IMR-90 (cell line): ENCODE results near the gene PTPRG. TPM values are rescaled to one million over a fixed set of nuclear protein-coding genes. Genes with fewer than 3 reads are reported as not detected.

Source experiments
- ATAC-seq: fragments of 200-7000 bp; cut with Tn5 transposase; 2 replicates; pipeline ENCODE4 v1.9.1; 2020; ENCODE audit warnings: low read depth, mild to moderate bottlenecking, moderate library complexity
- BruUV-seq: library from RNA; stranded (reverse); fragments of 400-500 nt; replicated peaks from 2 replicates; lab custom pipeline; 2021; lab: Mats Ljungman, UMichigan
- CTCF ChIA-PET: fragments of 300-600 bp; formaldehyde crosslinking; extraction: SDS; loops from one replicate; lab custom pipeline; 2021; ENCODE audit warnings: antibody characterized with exemption; lab: Yijun Ruan, JAX
- POLR2A ChIA-PET: fragments of 300-600 bp; sonication (Branson Sonifier 250); formaldehyde crosslinking; loops from one replicate; lab custom pipeline; 2022; ENCODE audit warnings: antibody characterized with exemption; ENCODE audit not compliant: unreplicated experiment; lab: Charles Lee
- DNase-seq: peaks from one replicate; pipeline ENCODE4 v3.0.0; 2013
- H2AFZ ChIP-seq: replicated peaks from 2 replicates; pipeline ENCODE3; 2013; ENCODE audit warnings: low read length, mild to moderate bottlenecking; ENCODE audit not compliant: poor library complexity
- H2AK5ac ChIP-seq: 2 replicates; pipeline ENCODE4 v1.6.1; 2013; ENCODE audit warnings: low read depth, low read length, inconsistent platforms
- H2AK9ac ChIP-seq: replicated peaks from 2 replicates; pipeline ENCODE3; 2013; ENCODE audit warnings: mild to moderate bottlenecking, low read depth, low read length, moderate library complexity; ENCODE audit not compliant: poor library complexity
- H2BK120ac ChIP-seq: 2 replicates; pipeline ENCODE4 v1.6.1; 2013; ENCODE audit warnings: low read depth, low read length, inconsistent platforms
- H2BK15ac ChIP-seq: 3 replicates; pipeline ENCODE4 v1.6.1; 2013; ENCODE audit warnings: low read depth, low read length, inconsistent platforms
- H2BK20ac ChIP-seq: 2 replicates; pipeline ENCODE4 v1.6.1; 2013; ENCODE audit warnings: low read depth, mild to moderate bottlenecking, inconsistent platforms, low read length, moderate library complexity
- H2BK5ac ChIP-seq: 2 replicates; pipeline ENCODE4 v1.6.1; 2013; ENCODE audit warnings: mild to moderate bottlenecking, low read depth, low read length, inconsistent platforms; ENCODE audit not compliant: poor library complexity, severe bottlenecking
- H3K14ac ChIP-seq: replicated peaks from 2 replicates; pipeline ENCODE4 v1.6.1; 2013; ENCODE audit warnings: low read depth, low read length, inconsistent platforms
- H3K18ac ChIP-seq: 2 replicates; pipeline ENCODE4 v1.6.1; 2013; ENCODE audit warnings: low read depth, low read length, control low read depth
- H3K23ac ChIP-seq: 2 replicates; pipeline ENCODE4 v1.6.1; 2013; ENCODE audit warnings: low read depth, low read length, inconsistent platforms
- H3K27ac ChIP-seq: 2 replicates; pipeline ENCODE4 v1.5.1; 2013; ENCODE audit warnings: mild to moderate bottlenecking, control low read depth, low read length; ENCODE audit not compliant: insufficient read depth
- H3K27me3 ChIP-seq: 2 replicates; pipeline ENCODE4 v1.6.1; 2013; ENCODE audit warnings: low read length; ENCODE audit not compliant: control insufficient read depth, insufficient read depth
- H3K36me3 ChIP-seq: 2 replicates; pipeline ENCODE4 v1.6.1; 2013; ENCODE audit warnings: low read length, mixed read lengths; ENCODE audit not compliant: control insufficient read depth, insufficient read depth
- H3K4ac ChIP-seq: 2 replicates; pipeline ENCODE4 v1.6.1; 2013; ENCODE audit warnings: low read depth, low read length, inconsistent platforms
- H3K4me1 ChIP-seq: 2 replicates; pipeline ENCODE4 v1.6.1; 2013; ENCODE audit warnings: low read length, mixed read lengths; ENCODE audit not compliant: control insufficient read depth, insufficient read depth
- H3K4me2 ChIP-seq: 2 replicates; pipeline ENCODE4 v1.6.1; 2013; ENCODE audit warnings: low read depth, mild to moderate bottlenecking, control low read depth, low read length, moderate library complexity
- H3K4me3 ChIP-seq: 2 replicates; pipeline ENCODE4 v1.5.1; 2013; ENCODE audit warnings: low read depth, mild to moderate bottlenecking, control low read depth, low read length, moderate library complexity; ENCODE audit not compliant: insufficient read depth
- H3K56ac ChIP-seq: 2 replicates; pipeline ENCODE4 v1.6.1; 2013; ENCODE audit warnings: low read length, inconsistent platforms; ENCODE audit not compliant: insufficient read depth; ENCODE audit errors: extremely low read depth
- H3K79me1 ChIP-seq, 2 experiments: 2 replicates each; pipeline ENCODE4 v1.6.1; 2013; ENCODE audit warnings: low read length in 2 of 2, inconsistent platforms in 1 of 2, low read depth in 1 of 2
- H3K9ac ChIP-seq: 2 replicates; pipeline ENCODE4 v1.6.1; 2013; ENCODE audit warnings: low read depth, low read length, control low read depth
- H3K9me1 ChIP-seq: 2 replicates; pipeline ENCODE4 v1.6.1; 2013; ENCODE audit warnings: low read length, inconsistent platforms; ENCODE audit not compliant: insufficient read depth
- H3K9me3 ChIP-seq: 2 replicates; pipeline ENCODE4 v1.6.1; 2013; ENCODE audit warnings: low read length; ENCODE audit not compliant: control insufficient read depth, insufficient read depth
- H4K20me1 ChIP-seq: 2 replicates; pipeline ENCODE4 v1.6.1; 2013; ENCODE audit warnings: low read length, inconsistent platforms; ENCODE audit not compliant: insufficient read depth
- H4K5ac ChIP-seq: 2 replicates; pipeline ENCODE4 v1.6.1; 2013; ENCODE audit warnings: mild to moderate bottlenecking, low read depth, low read length, control low read depth
- H4K8ac ChIP-seq, 2 experiments: 2 replicates each; pipeline ENCODE4 v1.6.1; 2013; ENCODE audit warnings: low read depth in 2 of 2, low read length in 2 of 2, control low read depth in 1 of 2, inconsistent platforms in 1 of 2
- H4K91ac ChIP-seq: 2 replicates; pipeline ENCODE4 v1.6.1; 2013; ENCODE audit warnings: low read depth, low read length, inconsistent platforms; ENCODE audit not compliant: insufficient read depth
- BHLHE40 ChIP-seq: fragments of 150-350 bp; IDR thresholded peaks from 2 replicates; pipeline ENCODE4 v1.6.1; 2016; ENCODE audit warnings: mild to moderate bottlenecking, low read depth, low read length
- CEBPB ChIP-seq: IDR thresholded peaks from 2 replicates; pipeline ENCODE4 v1.6.1; 2012; ENCODE audit warnings: low read depth, low read length, improper control_type of control experiment
- CHD1 ChIP-seq: IDR thresholded peaks from 2 replicates; pipeline ENCODE4 v1.6.1; 2012; ENCODE audit warnings: low read depth, low read length, improper control_type of control experiment
- MAFK ChIP-seq: IDR thresholded peaks from 2 replicates; pipeline ENCODE4 v1.6.1; 2012; ENCODE audit warnings: low read depth, low read length, improper control_type of control experiment
- MAZ ChIP-seq: IDR thresholded peaks from 2 replicates; pipeline ENCODE4 v1.6.1; 2012; ENCODE audit warnings: low read depth, mild to moderate bottlenecking, low read length, improper control_type of control experiment, moderate library complexity, borderline replicate concordance
- NFE2L2 ChIP-seq: fragments of 150-350 bp; IDR thresholded peaks from 2 replicates; pipeline ENCODE4 v1.6.1; 2016; ENCODE audit warnings: low read depth, mild to moderate bottlenecking, low read length
- RAD21 ChIP-seq: IDR thresholded peaks from 2 replicates; pipeline ENCODE4 v1.6.1; 2012; ENCODE audit warnings: low read length, improper control_type of control experiment
- RCOR1 ChIP-seq: IDR thresholded peaks from 2 replicates; pipeline ENCODE4 v1.6.1; 2012; ENCODE audit warnings: mild to moderate bottlenecking, low read length, improper control_type of control experiment; ENCODE audit not compliant: insufficient replicate concordance
- SMC3 ChIP-seq: fragments of 150-350 bp; IDR thresholded peaks from 2 replicates; pipeline ENCODE4 v1.6.1; 2016; ENCODE audit warnings: low read depth, mild to moderate bottlenecking, antibody characterized with exemption, low read length, moderate library complexity
- WGBS, 2 experiments: methylation state at CpG; one replicate each; pipeline versions ENCODE4 v1.1.5 to v1.1.7; 2013; ENCODE audit warnings: missing lambda C conversion rate in 2 of 2; ENCODE audit not compliant: insufficient read length in 1 of 2; ENCODE audit errors: extremely low coverage in 2 of 2; 5-methylcytosine and 5-hydroxymethylcytosine counted together
- dilution Hi-C: fragments of 300-500 bp; cut with HindIII; formaldehyde crosslinking; loops from one replicate; pipeline ENCODE4 v1.14.3; 2018; ENCODE audit warnings: low sequenced_read_pairs; ENCODE audit not compliant: unreplicated experiment
- in situ Hi-C: fragments of 300-500 bp; cut with MboI; formaldehyde crosslinking; loops from 3 replicates; pipeline ENCODE4 v1.14.3; 2019; ENCODE audit warnings: low sequenced_read_pairs, inconsistent platforms, mixed read lengths
- intact Hi-C: fragments of 100-400 bp; cut with micrococcal nuclease; formaldehyde crosslinking; loops from 2 replicates; pipeline ENCODE4 v1.10.0; 2022
- polyA plus RNA-seq, 3 experiments: library from polyadenylated mRNA; depleted of rRNA; stranded (reverse); fragments of >200 nt; gene quantifications; 2 replicates each; pipeline ENCODE4 v1.2.3, GENCODE V29; 2012; ENCODE audit warnings: low replicate concordance in 1 of 3
- total RNA-seq: library from RNA; depleted of rRNA; stranded (reverse); fragments of >200 nt; gene quantifications from 2 replicates; pipeline ENCODE4 v1.2.3, GENCODE V29; 2012

Gene PTPRG
- total and polyA plus RNA-seq, 2 of the 4 experiments (the other 2 are of a cell fraction): 7.7 to 31.0 TPM

DNA sequence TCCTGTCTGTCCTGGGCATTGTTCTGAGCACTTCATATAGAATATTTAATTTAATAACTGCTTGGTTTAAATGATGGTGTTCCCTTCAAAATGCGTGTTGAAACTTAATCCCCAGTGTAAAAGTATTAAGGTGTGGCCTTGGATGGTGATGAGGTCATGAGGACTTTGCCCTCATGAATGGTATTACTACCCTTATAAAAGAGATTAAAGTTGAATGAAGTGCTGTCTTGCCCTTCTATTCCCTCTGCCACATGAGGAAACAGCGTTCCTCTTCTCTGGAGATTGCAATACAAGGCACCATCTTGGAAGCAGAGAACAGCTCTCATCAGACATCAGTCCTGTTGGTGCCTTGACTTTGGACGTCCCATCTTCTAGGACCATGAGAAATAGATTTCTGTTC, 374.4 kb downstream of the PTPRG start:
- no peak overlapping the region for H3K4me2 ChIP-seq
- 0 out of 2 replicates have a peak, but pooled peaks cover 2% of the 10 kb centered on the region for H3K9me1 ChIP-seq
- in situ Hi-C loops (no loop called here), dilution Hi-C loops (no loop called here), intact Hi-C loops (loop anchor here (5.0 kb wide), 1 partner anchor 374 kb away; the partner anchor contains the start of gene PTPRG)
- no peak overlapping the region for H2AFZ ChIP-seq
- H2BK5ac ChIP-seq: no peak overlapping the region
- H2AK5ac ChIP-seq: no peak overlapping the region
- no peak overlapping the region for H3K27ac ChIP-seq
- no peak overlapping the region for H2BK20ac ChIP-seq
- no peaks in the 10 kb centered on the region for H3K36me3 ChIP-seq
- H3K4me1 ChIP-seq: no peaks in the 10 kb centered on the region
- H4K5ac ChIP-seq: no peak overlapping the region
- no peak overlapping the region for H3K14ac ChIP-seq
- no peak overlapping the region for H4K8ac ChIP-seq
- no peak overlapping the region for H2BK15ac ChIP-seq
- no peak overlapping the region for H3K4me3 ChIP-seq
- WGBS, 2 experiments: 100% methylated on average over 1 of the region's 3 CpGs; no CpG with 5 or more reads in 1 of the 2 experiments
- no peak overlapping the region for H3K18ac ChIP-seq
- no TSS peak for BruUV-seq
- no peaks in the 10 kb centered on the region for H3K27me3 ChIP-seq
- ATAC-seq (no peak), DNase-seq (no peak)
- no peak overlapping the region for H4K91ac ChIP-seq
- no peak overlapping the region for H3K9ac ChIP-seq
- H3K56ac ChIP-seq: no peak overlapping the region
- POLR2A ChIA-PET: no interaction called here
- 0 out of 2 replicates have a peak, but pooled peaks cover 4% of the 10 kb centered on the region for H4K20me1 ChIP-seq
- no peak overlapping the region for H2BK120ac ChIP-seq
- H3K79me1 ChIP-seq: peaks cover 13 to 30% of the 10 kb centered on the region in 2 experiments; a peak in 3 of 4 replicates
- TF ChIP-seq RAD21 (no peak), RCOR1 (no peak), CHD1 (no peak), MAZ (no peak), BHLHE40 (no peak), NFE2L2 (no peak), MAFK (no peak), CEBPB (no peak), SMC3 (no peak)
- no peaks in the 10 kb centered on the region for H3K9me3 ChIP-seq
- CTCF ChIA-PET: interaction anchor here (0.6 to 1.3 kb wide), 7 partner anchors 10 to 189 kb away, joined by 3 to 6 read pairs (median 4); no protein-coding TSS in a partner anchor
- no peak overlapping the region for H2AK9ac ChIP-seq
- H3K23ac ChIP-seq: no peak overlapping the region
- no peak overlapping the region for H3K4ac ChIP-seq
